ENCODE measurements around the gene CELF2. TPM values are rescaled to one million over a fixed set of nuclear protein-coding genes. Genes with fewer than 3 reads are reported as not detected.

The CELF2 gene
- total RNA-seq, 6 donors from 2014 or later = 82.7 to 193 (median 120) TPM

DNA sequence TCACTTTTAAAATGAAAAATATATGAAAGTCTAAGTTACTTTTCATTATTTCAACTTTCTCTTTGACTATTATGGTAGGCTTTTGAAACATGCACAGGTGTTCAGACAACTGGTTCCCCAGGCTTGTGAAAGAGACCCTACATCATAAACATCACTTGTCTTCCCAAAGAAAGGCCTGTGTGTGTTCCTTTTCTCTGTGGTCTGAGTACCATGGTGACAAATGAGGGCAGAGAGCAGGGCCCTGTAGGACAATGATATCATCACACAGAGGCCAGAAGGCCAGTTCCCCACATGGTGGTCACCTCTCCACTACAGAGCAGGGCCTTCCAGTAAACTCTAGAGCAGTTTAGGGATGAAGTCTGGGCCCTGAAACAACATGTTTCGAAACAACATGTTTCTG is 305.0 kb downstream of the CELF2 start:
- H3K27ac ChIP-seq = no peak overlapping the region
- no peaks in the 10 kb centered on the region for H3K27me3 ChIP-seq
- peaks cover 30 to 91% (median 63%) of the 10 kb centered on the region in 4 donors for H3K36me3 ChIP-seq
- TF ChIP-seq EP300 (IDR thresholded peaks at IDR 0.05) (no peak), POLR2A (IDR thresholded peaks at IDR 0.05) (no peak), POLR2AphosphoS5 (IDR thresholded peaks at IDR 0.05) (no peak)
- TF ChIP-seq, protein P1, sequence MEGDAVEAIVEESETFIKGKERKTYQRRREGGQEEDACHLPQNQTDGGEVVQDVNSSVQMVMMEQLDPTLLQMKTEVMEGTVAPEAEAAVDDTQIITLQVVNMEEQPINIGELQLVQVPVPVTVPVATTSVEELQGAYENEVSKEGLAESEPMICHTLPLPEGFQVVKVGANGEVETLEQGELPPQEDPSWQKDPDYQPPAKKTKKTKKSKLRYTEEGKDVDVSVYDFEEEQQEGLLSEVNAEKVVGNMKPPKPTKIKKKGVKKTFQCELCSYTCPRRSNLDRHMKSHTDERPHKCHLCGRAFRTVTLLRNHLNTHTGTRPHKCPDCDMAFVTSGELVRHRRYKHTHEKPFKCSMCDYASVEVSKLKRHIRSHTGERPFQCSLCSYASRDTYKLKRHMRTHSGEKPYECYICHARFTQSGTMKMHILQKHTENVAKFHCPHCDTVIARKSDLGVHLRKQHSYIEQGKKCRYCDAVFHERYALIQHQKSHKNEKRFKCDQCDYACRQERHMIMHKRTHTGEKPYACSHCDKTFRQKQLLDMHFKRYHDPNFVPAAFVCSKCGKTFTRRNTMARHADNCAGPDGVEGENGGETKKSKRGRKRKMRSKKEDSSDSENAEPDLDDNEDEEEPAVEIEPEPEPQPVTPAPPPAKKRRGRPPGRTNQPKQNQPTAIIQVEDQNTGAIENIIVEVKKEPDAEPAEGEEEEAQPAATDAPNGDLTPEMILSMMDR (IDR thresholded peaks at IDR 0.05) = no peak
- no peaks in the 10 kb centered on the region for H3K4me1 ChIP-seq
- 100% methylated on average over 1 of the region's 1 CpG for WGBS, 2 donors
- H3K9me3 ChIP-seq = no peaks in the 10 kb centered on the region
- ATAC-seq (ENCODE audit: low FRiP score in 2 of 2) (no peak), DNase-seq (no peak)
- no peak overlapping the region for H3K4me3 ChIP-seq

DNA sequence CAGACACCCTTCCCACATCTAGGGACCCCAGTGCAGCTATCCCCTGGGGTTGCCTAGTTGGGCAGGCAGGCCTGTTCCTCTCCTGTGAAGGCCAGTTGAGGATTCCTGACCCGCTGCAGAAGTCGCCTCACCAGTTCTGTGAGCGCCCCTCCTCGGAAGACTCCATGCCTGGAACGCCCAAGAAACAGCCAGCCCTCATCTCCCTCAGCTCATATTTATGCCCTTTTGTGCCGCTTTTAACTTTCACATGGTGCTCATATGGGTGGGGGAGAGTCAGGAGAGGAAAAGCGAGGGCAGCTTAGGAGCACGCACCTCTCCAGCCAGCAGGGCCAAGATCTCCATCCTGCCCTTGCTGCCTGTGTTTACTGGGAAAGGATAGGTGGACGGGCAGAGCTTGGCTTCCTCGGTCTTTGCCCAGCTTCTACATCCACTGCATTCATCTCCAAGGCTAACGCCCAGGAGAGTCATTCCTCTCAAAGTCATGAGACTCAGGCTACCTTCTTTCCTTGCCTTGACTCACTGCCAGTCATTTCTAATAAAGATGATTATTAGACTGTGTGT is 307.2 kb downstream of the CELF2 start:
- 93 to 96% methylated on average over 10 to 11 of the region's 11 CpGs for WGBS, 2 donors
- Histone ChIP-seq H3K36me3 (peaks cover 22 to 83% (median 53%) of the 10 kb centered on the region in 4 donors), H3K27ac (no peak overlapping the region), H3K4me3 (no peak overlapping the region), H3K4me1 (peaks cover 0 to 7% (median 0%) of the 10 kb centered on the region in 4 donors), H3K9me3 (no peaks in the 10 kb centered on the region), H3K27me3 (no peaks in the 10 kb centered on the region)
- DNase-seq (no peak), ATAC-seq (ENCODE audit: low FRiP score in 2 of 2) (no peak)
- TF ChIP-seq POLR2AphosphoS5 (IDR thresholded peaks at IDR 0.05) = no peak

DNA sequence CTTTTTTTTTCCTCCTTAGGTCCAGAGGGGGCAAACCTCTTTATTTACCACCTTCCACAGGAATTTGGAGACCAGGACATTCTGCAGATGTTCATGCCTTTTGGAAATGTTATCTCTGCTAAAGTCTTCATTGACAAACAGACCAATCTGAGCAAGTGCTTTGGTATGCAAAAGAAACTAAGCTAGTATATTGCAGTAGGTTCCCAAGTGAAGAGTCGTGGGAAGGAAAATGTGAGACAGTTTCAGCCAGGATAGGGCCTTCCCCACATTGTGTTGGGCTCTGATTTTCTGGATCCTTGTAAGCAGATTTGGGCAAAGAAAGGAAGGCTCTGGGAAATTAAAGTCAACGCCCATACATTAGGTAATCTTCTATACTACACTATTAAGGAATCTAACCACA is 308.1 kb downstream of the CELF2 start:
- no peak overlapping the region for H3K27ac ChIP-seq
- H3K27me3 ChIP-seq = no peaks in the 10 kb centered on the region
- ATAC-seq (ENCODE audit: low FRiP score in 2 of 2) (peak in 1 of 2 donors; percentile 51), DNase-seq (no peak)
- peaks cover 0 to 12% (median 2%) of the 10 kb centered on the region in 4 donors for H3K4me1 ChIP-seq
- no peaks in the 10 kb centered on the region for H3K9me3 ChIP-seq
- WGBS, 2 donors = 78 to 85% methylated on average over 2 of the region's 2 CpGs
- H3K4me3 ChIP-seq = no peak overlapping the region
- TF ChIP-seq, protein P1 (IDR thresholded peaks at IDR 0.05) = no peak
- TF ChIP-seq EP300 (IDR thresholded peaks at IDR 0.05) = no peak
- no peak for TF ChIP-seq POLR2AphosphoS5 (IDR thresholded peaks at IDR 0.05)
- no peak for TF ChIP-seq POLR2A (IDR thresholded peaks at IDR 0.05)
- peaks cover 22 to 73% (median 49%) of the 10 kb centered on the region in 4 donors for H3K36me3 ChIP-seq

DNA sequence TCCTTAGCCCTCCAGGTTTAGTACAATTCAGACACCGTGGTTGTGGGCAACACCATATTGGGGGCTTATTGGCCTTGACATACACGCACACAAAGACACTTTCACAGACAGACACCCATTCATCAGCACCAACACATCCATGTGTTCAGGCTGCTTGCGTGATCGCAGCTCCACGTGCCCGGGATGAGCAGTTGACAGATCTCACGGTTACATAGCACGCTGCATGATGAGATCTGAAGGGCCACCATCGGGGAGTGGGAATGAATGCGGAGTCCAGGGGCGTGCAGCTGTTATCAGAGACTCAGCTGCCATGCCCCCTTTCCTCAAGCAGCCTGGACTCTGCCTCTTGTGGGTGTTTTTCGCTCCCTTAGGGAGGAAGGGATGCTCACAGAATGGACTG is 308.6 kb downstream of the CELF2 start:
- Histone ChIP-seq H3K4me3 (no peak overlapping the region), H3K9me3 (no peaks in the 10 kb centered on the region), H3K4me1 (peaks cover 0 to 13% (median 6%) of the 10 kb centered on the region in 4 donors), H3K36me3 (peaks cover 22 to 69% (median 44%) of the 10 kb centered on the region in 4 donors), H3K27me3 (no peaks in the 10 kb centered on the region), H3K27ac (no peak overlapping the region)
- peak in 1 of 2 donors; percentile 3 for ATAC-seq (ENCODE audit: low FRiP score in 2 of 2)
- DNase-seq = no peak
- TF ChIP-seq, protein P1 (IDR thresholded peaks at IDR 0.05) = no peak
- no peak for TF ChIP-seq POLR2AphosphoS5 (IDR thresholded peaks at IDR 0.05)
- TF ChIP-seq EP300 (IDR thresholded peaks at IDR 0.05) = no peak
- TF ChIP-seq POLR2A (IDR thresholded peaks at IDR 0.05) = no peak
- 94 to 98% methylated on average over 12 of the region's 12 CpGs for WGBS, 2 donors

DNA sequence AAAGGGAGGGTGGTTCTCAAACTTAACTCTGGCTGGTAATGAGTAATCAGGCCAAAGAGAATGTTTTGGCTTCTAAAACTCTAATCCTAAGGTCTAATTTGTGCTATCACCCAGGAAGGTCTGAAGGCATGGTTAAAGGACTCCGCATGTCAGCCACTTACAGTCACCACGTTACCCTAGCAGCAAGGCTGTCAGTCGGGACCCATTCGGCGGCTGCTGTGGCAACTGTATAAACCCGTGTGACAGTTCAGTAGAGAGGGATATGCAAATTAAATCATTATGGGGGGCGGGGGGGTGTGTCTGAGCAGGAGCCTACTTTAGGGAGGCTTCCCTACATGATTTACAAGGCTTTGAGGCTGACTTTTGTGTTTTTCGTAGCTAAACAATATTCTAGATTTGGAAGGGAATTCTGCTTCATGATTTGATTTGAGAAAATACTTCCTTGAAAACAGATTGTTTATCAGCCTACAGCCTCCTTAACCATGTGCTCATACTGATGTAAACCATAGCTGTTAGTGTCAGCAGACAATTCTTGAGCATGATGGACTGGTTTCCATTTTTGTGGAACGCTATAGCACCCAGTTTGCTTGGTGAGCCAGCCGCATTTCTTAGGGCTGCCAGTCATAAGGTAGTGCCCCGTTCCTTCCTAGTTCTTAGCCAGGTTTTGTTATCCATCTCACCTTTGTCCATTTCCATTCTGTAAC is 309.4 kb downstream of the CELF2 start:
- 81 to 85% methylated on average over 11 of the region's 11 CpGs for WGBS, 2 donors
- Histone ChIP-seq H3K9me3 (no peaks in the 10 kb centered on the region), H3K4me1 (peaks cover 3 to 13% (median 7%) of the 10 kb centered on the region in 4 donors), H3K27me3 (no peaks in the 10 kb centered on the region), H3K27ac (no peak overlapping the region), H3K36me3 (peaks cover 17 to 67% (median 40%) of the 10 kb centered on the region in 4 donors), H3K4me3 (no peak overlapping the region)
- ATAC-seq (ENCODE audit: low FRiP score in 2 of 2) (no peak), DNase-seq (no peak)
- TF ChIP-seq, protein P1 (IDR thresholded peaks at IDR 0.05) = no peak
- no peak for TF ChIP-seq POLR2AphosphoS5 (IDR thresholded peaks at IDR 0.05)
- no peak for TF ChIP-seq EP300 (IDR thresholded peaks at IDR 0.05)
- TF ChIP-seq POLR2A (IDR thresholded peaks at IDR 0.05) = no peak
